ENCODE results near the gene ZFPL1. TPM values are rescaled to one million over a fixed set of nuclear protein-coding genes. Genes with fewer than 3 reads are reported as not detected.
"Not testable (repeated sequence)": the region's sequence is repeated elsewhere in the genome, so short reads cannot be mapped to it uniquely, and the experiment has no call there.

ZFPL1 gene
- total RNA-seq, 2 donors from 2014 or later = 35.7 to 46.6 TPM

DNA sequence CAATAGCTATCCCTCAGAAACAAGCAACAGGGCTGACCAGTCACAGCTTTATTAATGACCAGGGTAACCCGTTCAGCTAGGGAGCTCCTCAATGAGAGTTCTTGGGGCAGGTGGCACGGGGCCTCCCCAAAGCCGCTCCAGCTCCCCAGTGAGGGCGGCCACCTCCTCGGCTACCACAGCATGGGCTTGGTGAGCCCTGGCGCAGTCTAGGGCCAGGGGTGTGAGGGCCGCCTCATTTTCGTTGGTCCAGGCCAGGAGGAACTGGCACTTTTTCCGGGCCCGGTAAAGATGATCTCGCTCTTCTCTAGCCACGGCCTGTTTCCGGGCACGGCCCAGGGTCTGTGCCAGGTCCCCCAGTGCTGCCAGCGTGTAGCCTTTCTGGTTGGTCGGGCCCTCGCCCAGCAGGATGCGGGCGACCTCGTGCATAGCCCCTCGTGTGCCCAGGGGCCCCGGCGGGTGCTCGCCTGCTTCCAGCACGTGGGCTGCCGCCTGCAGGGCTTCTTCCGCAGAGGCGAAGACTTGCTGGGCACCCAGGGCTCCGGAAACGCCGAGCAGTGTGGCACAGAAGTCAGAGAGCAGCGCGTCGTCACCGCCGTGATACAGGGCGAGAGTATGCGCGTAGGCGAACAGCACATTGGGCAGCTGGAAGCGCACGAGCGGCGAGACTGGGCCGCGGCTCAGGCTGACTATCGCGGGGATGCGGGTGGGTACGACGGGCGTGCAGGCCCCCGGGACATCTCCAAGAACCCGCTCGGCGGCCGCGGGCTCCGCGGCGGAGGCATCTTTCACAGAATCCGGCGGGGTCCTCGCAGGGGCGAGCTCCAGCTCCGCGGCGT is 32.6 kb downstream of the ZFPL1 start:
- Histone ChIP-seq H3K4me3 (ENCODE audit: low read length) (peak overlapping the region; percentile 85), H3K27me3 (ENCODE audit: control insufficient read depth, insufficient read depth, low read length, poor library complexity, severe bottlenecking) (no peaks in the 10 kb centered on the region), H3K9ac (ENCODE audit: extremely low read depth, low read length, poor library complexity, severe bottlenecking) (peak overlapping the region; percentile 90), H3K36me3 (ENCODE audit: control insufficient read depth, insufficient read depth, low read length) (peaks cover 61% of the 10 kb centered on the region), H3K9me3 (ENCODE audit: control insufficient read depth, low read length) (no peaks in the 10 kb centered on the region), H3K4me1 (ENCODE audit: control insufficient read depth, insufficient read depth, low read length) (peaks cover 5% of the 10 kb centered on the region), H3K27ac (ENCODE audit: low read depth, low read length) (peak overlapping the region; percentile 64)
- peak overlapping the region; percentile 92 for H3K27ac Mint-ChIP-seq
- H3K27me3 Mint-ChIP-seq (ENCODE audit: insufficient read depth) = no peaks in the 10 kb centered on the region
- TF ChIP-seq, protein P1, sequence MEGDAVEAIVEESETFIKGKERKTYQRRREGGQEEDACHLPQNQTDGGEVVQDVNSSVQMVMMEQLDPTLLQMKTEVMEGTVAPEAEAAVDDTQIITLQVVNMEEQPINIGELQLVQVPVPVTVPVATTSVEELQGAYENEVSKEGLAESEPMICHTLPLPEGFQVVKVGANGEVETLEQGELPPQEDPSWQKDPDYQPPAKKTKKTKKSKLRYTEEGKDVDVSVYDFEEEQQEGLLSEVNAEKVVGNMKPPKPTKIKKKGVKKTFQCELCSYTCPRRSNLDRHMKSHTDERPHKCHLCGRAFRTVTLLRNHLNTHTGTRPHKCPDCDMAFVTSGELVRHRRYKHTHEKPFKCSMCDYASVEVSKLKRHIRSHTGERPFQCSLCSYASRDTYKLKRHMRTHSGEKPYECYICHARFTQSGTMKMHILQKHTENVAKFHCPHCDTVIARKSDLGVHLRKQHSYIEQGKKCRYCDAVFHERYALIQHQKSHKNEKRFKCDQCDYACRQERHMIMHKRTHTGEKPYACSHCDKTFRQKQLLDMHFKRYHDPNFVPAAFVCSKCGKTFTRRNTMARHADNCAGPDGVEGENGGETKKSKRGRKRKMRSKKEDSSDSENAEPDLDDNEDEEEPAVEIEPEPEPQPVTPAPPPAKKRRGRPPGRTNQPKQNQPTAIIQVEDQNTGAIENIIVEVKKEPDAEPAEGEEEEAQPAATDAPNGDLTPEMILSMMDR (conservative IDR thresholded peaks at IDR 0.05) = no peak
- peak; percentile 80 for DNase-seq
- H3K36me3 Mint-ChIP-seq (ENCODE audit: low read depth) = peaks cover 29% of the 10 kb centered on the region
- H3K4me3 Mint-ChIP-seq = peak overlapping the region; percentile 75
- 36 to 37% methylated on average over 63 to 68 of the region's 68 CpGs for WGBS, 2 experiments (ENCODE audit: insufficient coverage in 1 of 2, insufficient read length in 1 of 2)
- peaks cover 12% of the 10 kb centered on the region for H3K4me1 Mint-ChIP-seq
- no peaks in the 10 kb centered on the region for H3K9me3 Mint-ChIP-seq

DNA sequence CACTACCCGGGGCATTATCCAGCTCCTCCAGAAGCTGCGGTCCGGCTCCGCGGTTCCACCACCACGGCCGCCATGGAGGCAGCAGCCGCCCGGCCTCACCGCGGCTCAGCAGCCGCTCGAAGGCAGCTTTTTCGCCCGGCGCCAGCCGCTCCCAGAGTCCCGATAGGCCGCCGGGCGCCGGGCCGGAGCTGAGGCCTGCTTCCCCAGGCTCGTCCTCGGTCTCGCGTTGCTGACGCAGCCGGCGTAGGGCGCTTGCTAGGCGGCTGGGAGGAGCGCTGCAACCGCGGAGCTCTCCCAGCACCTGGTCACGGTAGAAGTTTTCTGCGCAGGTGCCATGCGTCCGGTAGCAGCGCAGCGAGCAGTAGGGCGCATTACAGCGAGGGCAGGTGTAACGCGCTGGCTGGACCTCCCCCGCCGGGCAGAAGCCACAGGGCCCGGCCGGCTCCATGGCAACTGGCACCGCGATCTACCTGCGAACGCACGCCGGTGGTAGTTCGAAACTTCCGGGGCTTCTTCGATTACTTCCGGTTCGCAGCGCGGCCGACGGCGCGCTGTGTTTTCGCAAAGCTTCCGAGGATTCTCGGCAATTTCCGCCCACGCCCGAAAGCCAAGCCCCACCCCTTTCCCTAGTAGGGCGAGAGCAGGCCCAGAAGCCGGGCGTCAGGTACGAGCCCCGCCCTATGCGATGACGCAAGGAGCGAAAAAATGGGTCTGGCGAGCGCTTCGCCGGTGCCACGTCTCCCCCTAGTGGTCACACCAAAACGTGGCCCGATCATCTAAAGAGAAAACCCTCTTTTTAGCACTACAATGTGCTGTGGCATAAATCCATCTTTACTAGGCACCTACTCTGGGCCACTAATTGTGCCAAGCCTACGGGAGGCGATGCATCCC is 33.4 kb downstream of the ZFPL1 start, which contains the start of gene ZNHIT2:
Gene ZNHIT2, minus strand, starts transcription at position 496 of the 891 bp plus-strand sequence. Its CDS starts 48 bp downstream, at position 448.
- Histone ChIP-seq H3K27me3 (ENCODE audit: control insufficient read depth, insufficient read depth, low read length, poor library complexity, severe bottlenecking) (no peaks in the 10 kb centered on the region), H3K4me3 (ENCODE audit: low read length) (peak within 1 kb of the TSS; percentile 85), H3K4me1 (ENCODE audit: control insufficient read depth, insufficient read depth, low read length) (peaks cover 5% of the 10 kb centered on the region), H3K9ac (ENCODE audit: extremely low read depth, low read length, poor library complexity, severe bottlenecking) (peak within 1 kb of the TSS; percentile 90), H3K27ac (ENCODE audit: low read depth, low read length) (peak within 1 kb of the TSS; percentile 64), H3K9me3 (ENCODE audit: control insufficient read depth, low read length) (no peaks in the 10 kb centered on the region), H3K36me3 (ENCODE audit: control insufficient read depth, insufficient read depth, low read length) (peaks cover 61% of the 10 kb centered on the region)
- TF ChIP-seq, protein P1 (conservative IDR thresholded peaks at IDR 0.05) = peak; percentile 97
- no peaks in the 10 kb centered on the region for H3K27me3 Mint-ChIP-seq (ENCODE audit: insufficient read depth)
- peak within 1 kb of the TSS; percentile 92 for H3K27ac Mint-ChIP-seq
- H3K4me3 Mint-ChIP-seq = peak within 1 kb of the TSS; percentile 75
- H3K9me3 Mint-ChIP-seq = no peaks in the 10 kb centered on the region
- DNase-seq = peak; percentile 100
- peaks cover 33% of the 10 kb centered on the region for H3K36me3 Mint-ChIP-seq (ENCODE audit: low read depth)
- 1 to 3% methylated on average over 56 to 89 of the region's 89 CpGs for WGBS, 2 experiments (ENCODE audit: insufficient coverage in 1 of 2, insufficient read length in 1 of 2)
- H3K4me1 Mint-ChIP-seq = peaks cover 12% of the 10 kb centered on the region

DNA sequence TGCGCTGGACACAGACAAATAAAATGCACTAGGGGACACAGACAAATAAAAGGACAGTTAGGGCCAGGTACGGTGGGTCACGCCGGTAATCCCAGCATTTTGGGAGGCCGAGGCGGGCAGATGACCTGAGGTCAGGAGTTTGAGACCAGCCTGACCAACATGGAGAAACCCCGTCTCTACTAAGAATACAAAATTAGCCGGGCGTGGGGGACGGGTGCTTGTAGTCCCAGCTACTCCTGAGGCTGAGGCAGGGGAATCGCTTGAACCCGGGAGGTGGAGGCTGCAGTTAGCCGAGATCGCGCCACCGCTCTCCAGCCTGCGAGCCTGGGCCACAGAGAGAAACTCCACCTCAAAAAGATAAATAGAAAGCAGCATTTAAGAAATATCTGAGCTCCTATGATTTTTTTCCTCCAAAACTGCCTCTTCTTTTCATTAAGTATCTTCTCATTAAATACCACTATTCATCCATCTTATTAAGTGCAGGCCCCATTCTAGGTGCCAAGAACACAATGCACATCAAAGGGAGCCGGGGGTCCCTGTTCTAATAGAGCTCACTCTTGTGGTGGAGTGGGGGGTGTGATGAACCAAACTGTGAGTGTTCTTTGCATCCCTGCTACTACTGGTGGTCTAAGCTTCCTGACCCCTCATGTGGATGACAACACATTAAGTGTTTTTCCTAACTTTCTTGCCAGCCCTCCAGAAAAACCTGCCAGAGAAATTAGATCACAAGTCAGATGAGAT is 34.2 kb downstream of the ZFPL1 start:
- H3K27me3 ChIP-seq (ENCODE audit: control insufficient read depth, insufficient read depth, low read length, poor library complexity, severe bottlenecking) = no peaks in the 10 kb centered on the region
- Mint-ChIP-seq H3K9me3 (no peaks in the 10 kb centered on the region), H3K4me3 (peak overlapping the region; percentile 75), H3K4me1 (peaks cover 12% of the 10 kb centered on the region), H3K27me3 (ENCODE audit: insufficient read depth) (no peaks in the 10 kb centered on the region), H3K27ac (peak overlapping the region; percentile 89), H3K36me3 (ENCODE audit: low read depth) (peaks cover 33% of the 10 kb centered on the region)
- H3K36me3 ChIP-seq (ENCODE audit: control insufficient read depth, insufficient read depth, low read length) = peaks cover 61% of the 10 kb centered on the region
- TF ChIP-seq, protein P1 (conservative IDR thresholded peaks at IDR 0.05) = no peak
- H3K9ac ChIP-seq (ENCODE audit: extremely low read depth, low read length, poor library complexity, severe bottlenecking) = no peak overlapping the region
- DNase-seq = peak; percentile 43
- WGBS, 2 experiments (ENCODE audit: insufficient coverage in 1 of 2, insufficient read length in 1 of 2) = 87 to 89% methylated on average over 17 to 18 of the region's 18 CpGs
- peaks cover 5% of the 10 kb centered on the region for H3K4me1 ChIP-seq (ENCODE audit: control insufficient read depth, insufficient read depth, low read length)
- peak overlapping the region; percentile 85 for H3K4me3 ChIP-seq (ENCODE audit: low read length)
- H3K9me3 ChIP-seq (ENCODE audit: control insufficient read depth, low read length) = no peaks in the 10 kb centered on the region
- peak overlapping the region; percentile 41 for H3K27ac ChIP-seq (ENCODE audit: low read depth, low read length)

DNA sequence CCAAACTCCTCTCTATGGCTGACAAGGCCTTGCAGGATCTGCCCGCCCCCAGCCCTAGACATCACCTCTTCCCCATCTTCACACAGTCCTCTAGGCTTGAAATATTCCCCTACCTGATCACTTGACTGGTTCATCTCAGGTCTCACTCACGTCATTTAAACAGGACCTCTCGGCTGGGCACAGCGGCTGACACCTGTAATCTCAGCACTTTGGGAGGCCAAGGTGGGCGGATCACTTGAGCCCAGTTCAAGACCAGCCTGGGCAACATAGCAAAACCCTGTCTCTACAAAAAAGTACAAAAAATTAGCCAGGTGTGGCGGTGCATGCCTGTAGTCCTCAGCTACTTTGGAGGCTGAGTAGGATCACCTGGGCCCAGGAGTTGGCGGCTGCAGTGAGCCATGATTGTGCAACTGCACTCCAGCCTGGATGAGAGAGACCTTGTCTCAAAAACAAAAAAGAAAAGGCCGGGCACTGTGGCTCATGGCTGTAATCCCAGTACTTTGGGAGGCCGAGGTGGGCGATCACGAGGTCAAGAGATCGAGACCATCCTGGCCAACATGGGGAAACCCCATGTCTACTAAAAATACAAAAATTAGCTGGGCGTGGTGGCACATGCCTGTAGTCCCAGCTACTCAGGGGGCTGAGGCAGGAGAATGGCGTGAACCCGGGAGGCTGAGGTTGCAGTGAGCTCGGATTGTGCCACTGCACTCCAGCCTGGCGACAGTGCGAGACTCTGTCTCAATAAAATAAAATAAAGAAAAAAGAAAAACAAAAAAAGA is 35.1 kb downstream of the ZFPL1 start:
- not testable (repeated sequence) for H3K4me1 Mint-ChIP-seq; H3K9me3 ChIP-seq (ENCODE audit: control insufficient read depth, low read length); H3K9me3 Mint-ChIP-seq; H3K27ac ChIP-seq (ENCODE audit: low read depth, low read length); H3K9ac ChIP-seq (ENCODE audit: extremely low read depth, low read length, poor library complexity, severe bottlenecking); DNase-seq; H3K27me3 ChIP-seq (ENCODE audit: control insufficient read depth, insufficient read depth, low read length, poor library complexity, severe bottlenecking); H3K27me3 Mint-ChIP-seq (ENCODE audit: insufficient read depth); H3K4me1 ChIP-seq (ENCODE audit: control insufficient read depth, insufficient read depth, low read length); H3K4me3 Mint-ChIP-seq; H3K4me3 ChIP-seq (ENCODE audit: low read length)
- peaks cover 33% of the 10 kb centered on the region for H3K36me3 Mint-ChIP-seq (ENCODE audit: low read depth)
- H3K36me3 ChIP-seq (ENCODE audit: control insufficient read depth, insufficient read depth, low read length) = peaks cover 60% of the 10 kb centered on the region
- H3K27ac Mint-ChIP-seq = peak overlapping the region; percentile 75
- 94 to 97% methylated on average over 9 to 18 of the region's 18 CpGs for WGBS, 2 experiments (ENCODE audit: insufficient coverage in 1 of 2, insufficient read length in 1 of 2)
